ENCODE results near the gene MED23.
"Not testable (repeated sequence)": the region's sequence is repeated elsewhere in the genome, so short reads cannot be mapped to it uniquely, and the experiment has no call there.

Gene MED23

GRCh38 chr6:131572686-131573415 is 55.2 kb downstream of the MED23 start, which contains the start of gene ARG1:
TSS of gene ARG1 (plus strand) at chr6:131573226. CDS start at chr6:131573283, 57 bp downstream.
- DNase-seq: no peak

DNA sequence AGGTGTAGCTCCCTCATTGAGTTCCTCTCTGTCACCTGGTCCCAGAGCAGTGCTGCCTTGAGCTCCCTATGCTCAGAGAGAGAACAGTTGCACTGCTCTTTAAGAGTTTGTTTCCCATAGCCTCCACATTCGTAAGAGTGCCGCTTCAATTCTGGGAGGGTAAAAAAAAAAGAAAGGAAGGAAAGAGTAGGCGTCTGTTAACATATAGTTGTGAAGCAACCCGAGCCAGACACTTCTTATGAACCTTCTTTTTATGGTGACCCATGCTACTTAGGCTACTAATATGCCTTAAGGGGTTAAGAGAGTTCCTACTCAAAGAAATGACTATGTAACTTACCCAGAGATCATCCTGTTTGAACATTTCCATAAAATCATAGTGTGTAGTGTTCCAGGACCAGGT is 59.3 kb downstream of the MED23 start:
- no peak for DNase-seq

GRCh38 chr6:131565056-131565455 is 63.0 kb downstream of the MED23 start:
- no peak for DNase-seq

DNA sequence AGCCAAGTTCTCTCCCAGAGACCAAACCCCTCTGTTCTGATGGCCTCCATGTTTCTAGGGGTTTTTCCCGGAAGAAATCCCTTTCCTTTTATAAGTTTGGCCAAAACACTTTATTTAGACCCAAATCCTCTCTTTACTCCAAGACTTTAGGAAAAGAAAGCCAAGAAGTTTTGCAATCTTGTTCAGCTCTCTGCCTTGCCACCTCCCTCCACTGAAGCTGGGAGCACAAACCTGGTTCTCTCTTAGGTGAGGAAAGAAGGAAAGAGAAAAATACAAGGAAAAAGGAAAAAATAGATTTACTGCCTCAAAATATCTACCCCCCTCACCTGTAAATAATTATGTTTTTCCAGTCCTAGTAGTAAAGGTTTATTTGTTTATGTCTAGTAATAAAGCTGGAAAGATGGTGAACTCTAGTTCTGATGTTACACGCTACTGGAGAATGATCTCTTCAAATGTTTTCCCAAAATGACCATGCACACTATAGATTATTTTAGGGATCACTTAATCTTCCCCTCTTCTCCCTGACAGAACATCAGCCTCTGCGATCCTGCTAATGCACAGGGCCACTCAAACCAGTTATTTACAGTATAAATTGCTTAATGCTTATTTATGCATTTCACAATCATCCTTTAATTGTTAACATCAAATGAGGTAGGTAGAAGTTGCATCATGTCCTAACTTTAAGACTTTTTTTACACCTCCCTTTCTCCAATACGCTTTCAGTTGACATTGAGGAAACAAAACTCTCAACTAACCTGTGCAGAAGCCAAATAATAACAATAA is 65.9 kb downstream of the MED23 start:
- DNase-seq: no peak

GRCh38 chr6:131558922-131559321 is 69.1 kb downstream of the MED23 start:
- no peak for DNase-seq

DNA sequence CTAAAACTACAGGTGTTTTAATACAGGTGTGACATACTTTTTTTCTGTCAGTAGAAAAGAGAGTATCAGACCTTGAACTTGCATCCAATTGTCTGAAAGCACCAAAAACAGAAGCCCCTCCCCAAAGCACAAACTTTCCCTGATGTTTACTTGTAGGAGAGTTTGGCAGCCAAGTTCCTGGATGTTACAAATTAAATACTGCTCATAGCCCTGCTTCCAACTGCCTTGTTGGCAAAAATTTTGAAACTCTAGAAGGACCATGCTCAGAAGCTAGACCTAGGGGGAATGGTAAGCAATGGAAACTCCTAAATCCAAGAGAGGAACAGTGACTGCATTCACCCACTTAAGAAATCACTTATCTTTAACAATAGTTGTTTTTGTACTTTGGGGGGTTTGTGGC is 72.0 kb downstream of the MED23 start:
- no peak for DNase-seq

DNA sequence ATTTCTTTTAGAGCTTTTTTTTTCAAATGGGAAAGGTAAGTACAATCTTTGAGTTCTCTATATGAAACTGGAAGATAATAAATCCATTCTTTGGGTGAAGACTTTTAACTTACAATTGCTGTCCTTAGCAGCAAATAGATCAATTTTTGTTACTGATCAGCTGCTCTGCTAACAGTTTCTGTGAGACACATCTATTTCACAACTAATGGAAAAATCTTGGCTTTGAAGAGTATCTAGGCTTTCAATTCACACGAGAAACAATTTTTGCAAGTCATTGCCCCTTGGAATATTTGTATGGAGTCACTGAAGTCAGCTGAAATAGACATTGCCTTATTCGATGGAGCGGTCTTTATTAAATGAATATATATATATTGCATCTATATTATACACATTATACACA is 75.5 kb downstream of the MED23 start:
- DNase-seq: no peak

- no peak for DNase-seq
Observed at GRCh38 chr6:131551902-131552301, 76.1 kb downstream of the MED23 start.

GRCh38 chr6:131549811-131550210 is 78.2 kb downstream of the MED23 start:
- no peak for DNase-seq

DNA sequence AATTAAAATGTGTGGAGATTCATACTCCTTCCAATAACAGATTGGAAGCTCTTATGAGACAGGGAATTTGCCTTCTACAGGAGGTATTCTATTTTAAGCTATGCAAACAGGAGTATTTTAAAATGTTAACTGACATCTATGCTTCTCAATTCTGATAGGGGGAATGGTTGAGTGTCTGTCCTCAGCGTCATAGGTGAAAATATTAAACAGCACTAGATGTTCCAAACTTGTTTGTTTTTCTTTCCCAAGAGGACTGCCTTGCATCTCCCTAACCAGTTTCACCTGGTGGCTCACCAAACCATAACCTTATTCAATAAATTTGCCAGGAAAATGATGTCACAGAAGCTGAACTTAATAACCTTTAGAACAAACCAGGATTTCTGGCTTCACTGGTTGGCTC is 79.6 kb downstream of the MED23 start:
- DNase-seq: no peak

DNA sequence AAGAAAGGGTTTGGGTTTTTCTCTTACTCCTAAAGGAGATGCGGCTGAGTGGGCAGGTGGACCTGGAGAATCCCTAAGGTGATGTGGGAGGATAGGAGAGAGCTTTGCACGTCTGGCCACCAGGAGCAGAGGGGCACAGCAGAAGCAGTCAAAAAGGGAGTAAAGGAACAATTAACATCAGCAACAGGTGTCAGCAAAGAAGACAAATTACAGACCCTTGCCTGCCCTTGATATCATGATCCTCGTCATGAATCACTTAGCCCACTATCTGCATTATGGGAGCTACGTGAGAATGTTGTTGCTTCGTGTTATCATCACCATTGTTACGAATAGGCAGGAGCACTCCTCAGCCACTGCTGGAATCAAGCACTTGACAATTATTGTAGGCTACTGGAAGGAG is 80.6 kb downstream of the MED23 start:
- no peak for DNase-seq

GRCh38 chr6:131545317-131545716 is 82.7 kb downstream of the MED23 start:
- DNase-seq: no peak

- DNase-seq: not testable (repeated sequence)
Observed at GRCh38 chr6:131538615-131539014, 89.4 kb downstream of the MED23 start.

DNA sequence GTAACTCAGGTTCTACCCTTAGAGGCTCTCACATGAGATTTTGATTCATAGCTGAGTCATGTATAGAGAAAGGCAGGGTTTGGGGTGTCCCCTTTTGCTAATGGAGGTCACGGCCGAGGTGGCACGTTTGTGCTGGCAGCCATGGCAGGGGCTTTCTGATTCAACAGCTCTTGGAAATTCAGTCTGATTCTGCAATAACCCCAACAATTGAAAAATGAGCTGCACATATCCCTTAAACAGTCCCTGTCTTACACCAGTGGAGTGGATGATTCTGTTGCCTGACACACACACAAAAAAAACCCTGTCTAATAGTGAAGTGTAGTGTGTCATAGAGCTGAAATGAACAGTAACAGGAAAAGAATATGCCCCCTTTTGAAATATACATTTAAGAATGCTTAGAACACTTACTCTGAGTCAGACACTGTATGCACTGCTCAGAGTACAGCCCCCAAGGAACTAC is 95.4 kb downstream of the MED23 start:
- DNase-seq: peak in 1 of 6 experiments; percentile 5

- DNase-seq: not testable (repeated sequence)
Observed at GRCh38 chr6:131531681-131532080, 96.4 kb downstream of the MED23 start.

- DNase-seq: peak in 4 of 6 experiments; percentile 19 to 63 (median 58)
Observed at GRCh38 chr6:131530936-131531335, 97.1 kb downstream of the MED23 start.

GRCh38 chr6:131524695-131525336 is 103.2 kb downstream of the MED23 start:
- peak in 2 of 6 experiments; percentile 28 to 35 for DNase-seq

DNA sequence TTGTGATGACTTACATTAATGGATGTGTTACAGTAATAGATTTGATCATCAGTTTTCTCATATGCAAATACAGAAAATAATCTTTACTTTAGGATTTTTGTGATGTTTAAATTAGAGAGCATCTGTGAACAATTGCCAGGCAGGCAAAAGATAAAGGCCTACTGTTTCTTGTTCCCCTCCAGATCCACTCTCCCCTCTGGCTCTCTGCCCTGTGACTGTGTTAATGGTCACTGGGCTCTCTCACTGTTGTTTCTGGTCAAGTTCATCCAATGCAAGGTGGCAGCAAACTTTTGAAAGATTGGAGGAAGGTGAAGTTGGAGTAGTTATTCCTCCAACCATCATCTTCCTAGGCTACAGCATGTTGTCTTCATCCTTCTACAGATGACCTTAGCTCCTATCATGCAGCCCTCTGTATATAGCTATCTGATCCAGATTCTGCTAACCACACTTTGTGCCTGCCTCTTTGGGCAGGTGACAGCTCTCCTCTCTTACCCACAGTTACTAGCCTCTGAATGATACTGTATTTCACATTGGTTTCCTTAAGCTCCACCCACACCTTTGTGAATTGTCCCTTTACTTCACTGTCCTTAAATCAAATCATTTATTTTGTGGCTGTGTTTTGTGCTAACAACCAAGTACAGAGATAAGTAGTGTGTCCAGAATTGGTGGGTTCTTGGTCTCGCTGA is 103.9 kb downstream of the MED23 start:
- DNase-seq: no peak

All from stimulated activated naive CD4-positive, alpha-beta T cell (primary cell).